ENCODE measurements around the gene AKAP6. TPM values are rescaled to one million over a fixed set of nuclear protein-coding genes. Genes with fewer than 3 reads are reported as not detected.

The AKAP6 gene
- total RNA-seq, 1 experiment from 2014 or later = 1.1 TPM

- Histone ChIP-seq H4K5ac (ENCODE audit: insufficient read length, low read depth, low read length) (no peak overlapping the region), H3K4ac (ENCODE audit: low read depth, low read length) (no peak overlapping the region), H3K14ac (ENCODE audit: insufficient read depth, low read length) (no peak overlapping the region), H2BK12ac (ENCODE audit: insufficient read length, low read depth, low read length) (no peak overlapping the region), H3K79me2 (ENCODE audit: insufficient read depth, low read length) (no peaks in the 10 kb centered on the region), H3K9me3 (ENCODE audit: control insufficient read depth, low read depth, low read length) (no peaks in the 10 kb centered on the region), H3K4me1 (ENCODE audit: insufficient read depth, low read length) (no peaks in the 10 kb centered on the region), H3K23ac (ENCODE audit: insufficient read length, low read depth, low read length) (no peak overlapping the region), H3T11ph (ENCODE audit: low read length) (no peak overlapping the region), H2AFZ (ENCODE audit: low read length) (no peak overlapping the region), H4K20me1 (ENCODE audit: control insufficient read depth, insufficient read depth, insufficient read length) (no peaks in the 10 kb centered on the region), H3K27ac (ENCODE audit: insufficient read length, low read depth, low read length) (no peak overlapping the region), H2BK15ac (ENCODE audit: low read depth, low read length) (no peak overlapping the region), H3K27me3 (ENCODE audit: insufficient read depth, low read length) (no peaks in the 10 kb centered on the region), H3K18ac (ENCODE audit: insufficient read length, low read depth, low read length) (no peak overlapping the region), H2AK5ac (ENCODE audit: insufficient read length, low read length) (no peak overlapping the region), H3K23me2 (ENCODE audit: insufficient read length, low read depth, low read length, poor library complexity, severe bottlenecking) (no peaks in the 10 kb centered on the region), H3K56ac (ENCODE audit: insufficient read length, low read depth, low read length) (no peak overlapping the region), H3K4me2 (ENCODE audit: insufficient read depth, insufficient read length, low read length) (no peak overlapping the region), H3K79me1 (ENCODE audit: insufficient read depth, low read depth, low read length, poor library complexity, severe bottlenecking) (no peaks in the 10 kb centered on the region), H2BK20ac (ENCODE audit: low read depth, low read length, poor library complexity, severe bottlenecking) (no peak overlapping the region), H4K8ac (replicated peaks; ENCODE audit: insufficient read length, low read depth, low read length) (no peak overlapping the region), H2BK5ac (ENCODE audit: insufficient read length, low read length) (no peak overlapping the region), H4K91ac (ENCODE audit: insufficient read length, low read depth, low read length) (no peak overlapping the region), H3K9ac (ENCODE audit: extremely low read depth, insufficient read length, low read length) (no peak overlapping the region), H2BK120ac (ENCODE audit: low read depth, low read length, poor library complexity, severe bottlenecking) (no peak overlapping the region)
- Mint-ChIP-seq H3K27ac (no peak overlapping the region), H3K36me3 (ENCODE audit: insufficient read depth in 1 of 3, low read depth in 3 of 3) (no peaks in the 10 kb centered on the region), H3K4me3 (no peak overlapping the region), H3K9me3 (no peaks in the 10 kb centered on the region), H3K27me3 (ENCODE audit: low read depth) (no peaks in the 10 kb centered on the region), H3K4me1 (no peaks in the 10 kb centered on the region)
- no peak for TF ChIP-seq CTCF (conservative IDR thresholded peaks at IDR 0.05)
- DNase-seq = no peak
These were observed 435.0 kb downstream of the AKAP6 start for GRCh38 chr14:32764131-32764530.

All from H9 (cell line).